NCI-H69 (cell line): ENCODE data around the gene CISH.

Experiments used
- DNase-seq: peaks from one replicate; lab custom pipeline; 2025; lab: John Stamatoyannopoulos, UW

CISH gene

DNA sequence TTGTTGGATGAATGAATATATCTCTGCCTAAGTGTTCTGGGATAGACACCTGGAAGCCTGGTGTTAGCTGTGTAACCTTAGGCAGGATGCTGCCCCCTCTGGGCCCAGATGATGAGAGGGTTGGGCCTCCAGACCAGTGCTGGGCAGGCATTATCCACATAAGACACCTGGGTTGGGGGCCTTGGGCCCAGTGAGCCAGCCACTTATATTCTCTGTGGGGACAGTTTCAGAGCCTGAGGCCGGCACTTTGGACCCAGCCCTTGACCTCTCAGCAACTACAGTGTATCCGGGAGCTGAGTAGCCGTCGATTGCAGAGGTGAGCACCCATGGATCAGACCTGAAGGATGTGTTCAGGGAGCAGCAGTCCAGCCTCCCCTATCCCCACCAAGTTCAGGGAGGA is 40.1 kb downstream of the CISH start:
- no peak for DNase-seq

DNA sequence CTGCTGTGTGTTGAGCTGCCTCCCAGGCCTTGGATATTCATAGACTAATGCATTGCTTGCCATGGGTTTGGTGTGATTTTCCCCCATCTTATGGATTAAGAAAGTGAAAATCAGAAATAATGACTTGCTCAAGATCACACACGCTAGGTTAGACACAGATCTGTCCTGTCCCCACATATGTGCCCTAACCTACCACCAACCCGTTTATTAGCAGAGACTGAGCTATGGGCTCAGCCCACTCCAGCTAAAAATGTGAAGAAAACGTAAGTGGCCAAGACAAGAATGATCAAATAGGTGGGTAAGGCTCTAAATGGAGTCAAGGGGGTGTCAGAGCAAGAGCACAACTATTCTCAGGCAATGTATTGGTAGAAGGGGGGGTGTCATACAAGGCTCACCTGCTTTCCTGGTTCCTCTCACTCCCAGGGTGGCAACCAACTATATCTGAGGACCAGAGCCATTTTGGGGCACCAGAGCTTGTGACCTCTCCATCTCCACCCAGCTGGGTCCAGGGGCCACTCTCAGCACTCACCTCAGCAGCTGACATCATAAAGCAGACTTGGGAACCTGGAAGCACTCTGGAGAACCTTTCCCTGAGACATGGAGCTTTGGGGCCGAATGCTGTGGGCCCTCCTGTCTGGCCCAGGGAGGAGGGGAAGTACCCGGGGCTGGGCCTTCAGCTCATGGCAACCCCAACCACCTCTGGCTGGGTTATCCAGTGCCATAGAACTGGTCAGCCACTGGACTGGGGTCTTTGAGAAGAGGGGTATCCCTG is 40.9 kb downstream of the CISH start:
- no peak for DNase-seq

DNA sequence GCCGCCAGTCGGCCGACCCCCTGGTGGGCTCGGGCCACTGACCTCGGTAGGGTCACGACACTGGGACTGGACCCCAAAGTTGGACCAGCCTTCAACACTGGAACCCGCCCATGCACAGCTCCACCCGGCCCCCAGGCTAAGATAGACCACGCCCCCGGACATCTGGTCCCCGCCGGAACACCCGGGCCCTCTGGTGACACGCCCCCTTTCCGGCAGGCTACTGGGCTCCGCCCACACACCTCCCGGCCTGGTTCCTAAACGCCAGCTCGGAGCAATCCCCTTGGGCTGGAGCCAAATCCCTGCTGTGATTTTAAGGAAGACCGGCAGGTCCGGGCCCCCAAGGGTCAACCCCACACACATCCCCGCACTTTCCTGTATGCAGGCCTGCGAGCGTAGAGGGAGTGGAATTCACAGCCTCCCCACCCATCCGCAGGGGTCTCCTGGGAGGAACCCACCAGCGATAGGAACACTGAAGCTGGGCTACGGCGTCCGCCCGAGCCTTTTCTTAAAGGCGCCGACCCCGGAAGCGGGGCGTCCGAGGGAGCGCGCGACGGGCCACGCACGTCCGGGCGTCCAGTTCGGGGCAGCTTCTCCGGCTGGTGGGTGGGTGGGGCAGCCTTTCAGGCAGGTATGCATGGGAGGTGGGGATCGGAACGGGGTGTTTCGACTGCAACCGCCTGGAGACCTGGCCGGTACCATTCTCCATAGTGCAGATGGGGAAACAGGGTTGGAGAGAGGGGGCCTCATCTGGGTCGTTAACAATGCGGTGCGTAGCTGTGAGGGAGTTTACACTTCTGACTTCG is 42.4 kb downstream of the CISH start, which contains the start of gene HEMK1:
TSS of gene HEMK1 (plus strand) at position 576 of the 803 bp plus-strand sequence. CDS start 1,583 bp downstream, outside the sequence.
- DNase-seq: peak; percentile 92

DNA sequence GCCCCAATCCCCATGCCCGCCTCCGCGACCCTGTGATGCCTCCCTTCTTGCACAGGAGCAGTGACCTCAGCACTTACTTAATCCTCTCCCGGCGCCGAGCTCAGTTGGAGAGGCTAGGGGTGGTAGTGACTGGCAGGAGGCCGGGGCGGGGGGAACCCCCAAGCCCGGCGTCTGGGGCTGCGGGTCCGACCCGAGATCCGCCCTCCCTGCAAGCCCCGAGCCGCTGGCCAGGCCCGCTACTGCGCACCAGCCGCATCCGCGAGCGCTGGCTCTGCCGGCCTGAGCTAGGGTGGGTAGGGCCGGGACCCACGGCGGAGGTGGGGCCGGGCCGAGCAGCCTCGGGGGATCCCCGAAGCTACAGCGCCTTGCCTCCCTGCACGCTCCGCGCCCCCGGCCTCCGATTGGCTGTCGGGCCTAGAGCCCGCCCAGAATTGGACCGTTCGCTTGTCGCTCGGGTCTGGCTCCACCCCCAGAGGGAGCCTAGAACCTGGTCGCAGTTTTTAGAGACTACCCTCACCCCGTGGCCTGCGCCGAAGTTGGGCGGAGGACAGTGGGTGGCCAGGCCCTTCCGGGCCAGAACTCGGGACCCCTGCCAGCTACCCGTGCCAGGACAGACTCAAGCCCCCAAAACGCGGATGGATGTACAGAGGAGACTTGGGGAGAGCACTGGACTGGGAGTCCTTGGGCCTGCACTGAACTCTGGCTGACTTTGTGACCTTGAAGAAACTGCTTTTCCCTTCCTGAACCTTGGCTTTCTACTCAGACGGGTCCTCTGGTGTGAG is 44.0 kb downstream of the CISH start, which contains the start of gene C3orf18:
TSS of gene C3orf18 (minus strand) at position 362 of the 782 bp plus-strand sequence. CDS start 2,048 bp downstream, outside the sequence.
- DNase-seq: peak; percentile 80

DNA sequence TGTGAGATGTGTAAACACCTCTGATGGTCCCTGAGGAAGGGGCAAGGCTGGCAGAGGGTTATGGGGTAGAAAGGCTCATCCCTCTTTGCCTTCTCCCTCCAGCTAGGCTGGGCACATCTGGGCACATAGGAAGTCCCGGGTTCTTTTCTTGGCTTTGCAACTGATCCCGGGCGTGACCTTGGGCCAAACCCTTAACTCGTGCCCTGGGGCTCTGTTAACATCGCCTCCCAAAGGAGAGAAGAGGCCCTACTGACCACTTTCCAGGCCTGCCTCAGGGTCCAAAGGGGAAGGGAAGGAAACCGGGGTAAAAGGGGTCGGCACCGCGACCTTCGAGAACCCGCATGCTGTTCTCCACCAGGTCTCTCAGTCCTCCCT is 44.6 kb downstream of the CISH start:
- no peak for DNase-seq

DNA sequence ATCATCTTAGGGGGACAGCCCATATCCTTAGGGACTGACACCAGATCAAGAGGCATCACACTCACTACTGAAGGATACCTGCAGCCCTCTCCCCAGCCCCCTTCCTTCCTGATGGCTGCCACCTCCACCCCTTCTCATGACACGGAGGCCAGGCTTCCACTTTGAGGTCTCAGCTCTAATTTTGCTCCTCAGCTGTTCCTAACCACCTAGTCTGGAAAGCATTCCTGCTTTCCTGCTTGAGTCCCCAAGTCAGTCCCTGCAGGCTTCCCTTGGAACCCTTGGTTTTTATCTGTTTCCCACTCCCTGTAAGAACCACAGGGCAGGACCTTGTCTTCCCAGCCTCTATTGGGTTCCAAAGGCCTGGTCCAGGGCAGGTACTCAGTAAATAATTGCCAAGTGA is 47.3 kb downstream of the CISH start:
- DNase-seq: no peak

DNA sequence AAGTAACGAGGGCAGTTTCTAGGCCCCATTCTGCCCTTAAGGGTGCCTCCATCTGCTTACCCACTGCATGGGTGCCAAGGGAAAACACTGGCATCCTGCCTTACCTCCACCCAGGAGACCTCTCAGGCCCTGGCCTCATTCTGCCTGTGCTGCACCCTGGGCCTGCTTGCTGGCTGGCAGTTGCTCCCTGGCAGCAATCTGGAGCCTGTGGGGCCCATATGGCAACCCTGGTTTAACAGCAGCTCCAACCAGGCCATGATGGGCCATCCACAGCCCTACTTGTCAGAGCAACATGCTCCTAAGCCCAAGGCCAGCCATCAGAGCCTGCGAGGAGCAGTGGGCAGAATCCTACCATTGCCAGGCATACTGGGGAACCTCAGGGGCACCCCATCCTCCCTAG is 47.7 kb downstream of the CISH start:
- DNase-seq: peak; percentile 31

DNA sequence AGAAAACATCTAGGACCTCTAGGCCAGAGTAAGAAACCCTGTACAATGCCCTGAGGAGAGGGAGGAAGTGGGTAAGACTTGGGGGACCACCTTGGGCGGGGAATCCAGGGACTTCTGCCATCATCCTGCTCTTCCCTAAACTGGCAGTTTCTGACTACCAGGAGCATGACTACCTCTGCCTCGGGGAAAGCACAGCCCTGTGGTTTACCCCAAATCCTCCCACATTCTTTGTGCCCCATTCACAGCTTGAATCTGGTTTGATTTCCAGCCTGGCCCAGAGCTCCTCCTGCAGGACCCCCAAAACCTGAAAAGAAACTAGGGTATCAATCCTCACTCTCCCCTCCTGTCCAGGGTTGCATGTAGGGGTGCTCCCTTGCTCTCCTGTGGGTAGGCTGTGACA is 48.7 kb downstream of the CISH start:
- DNase-seq: no peak

DNA sequence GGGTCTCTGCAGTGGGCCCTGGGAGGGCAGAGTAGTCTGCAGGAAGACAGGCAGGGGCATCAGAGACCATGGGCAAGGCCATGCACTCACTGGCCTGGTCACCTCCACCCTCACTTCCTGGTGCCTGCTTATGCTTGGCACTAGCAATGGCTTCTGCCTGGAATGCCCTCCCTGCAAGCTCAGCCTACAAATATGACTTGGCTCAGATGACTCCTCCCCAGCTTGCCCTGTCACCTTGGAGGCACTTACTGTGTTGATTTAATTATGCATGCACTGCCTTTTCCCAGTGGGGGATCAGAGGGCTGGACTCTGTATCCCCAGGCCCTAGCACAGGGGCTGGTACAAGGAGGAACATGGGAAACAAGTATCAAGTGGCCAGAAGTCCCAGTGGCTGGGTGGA is 51.9 kb downstream of the CISH start:
- DNase-seq: peak; percentile 83

DNA sequence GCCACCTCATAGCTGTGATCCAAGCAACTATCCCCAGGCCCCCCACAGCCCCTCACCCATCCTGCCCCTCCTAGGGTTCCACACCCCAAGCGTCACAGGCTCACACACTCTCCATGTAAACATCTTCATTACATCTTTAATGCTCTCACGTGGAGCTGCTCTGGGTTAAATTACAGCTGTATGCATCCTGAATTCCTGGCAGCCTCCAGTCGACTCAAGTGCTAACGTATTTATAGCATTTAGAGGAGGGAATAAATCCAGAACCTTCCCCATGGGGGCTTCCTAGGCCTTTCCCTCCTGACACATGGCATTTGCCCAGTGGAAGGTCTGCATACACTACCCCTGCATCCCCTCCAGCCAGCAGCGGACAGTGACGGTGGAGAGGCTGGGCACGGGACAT is 53.7 kb downstream of the CISH start:
- DNase-seq: no peak

DNA sequence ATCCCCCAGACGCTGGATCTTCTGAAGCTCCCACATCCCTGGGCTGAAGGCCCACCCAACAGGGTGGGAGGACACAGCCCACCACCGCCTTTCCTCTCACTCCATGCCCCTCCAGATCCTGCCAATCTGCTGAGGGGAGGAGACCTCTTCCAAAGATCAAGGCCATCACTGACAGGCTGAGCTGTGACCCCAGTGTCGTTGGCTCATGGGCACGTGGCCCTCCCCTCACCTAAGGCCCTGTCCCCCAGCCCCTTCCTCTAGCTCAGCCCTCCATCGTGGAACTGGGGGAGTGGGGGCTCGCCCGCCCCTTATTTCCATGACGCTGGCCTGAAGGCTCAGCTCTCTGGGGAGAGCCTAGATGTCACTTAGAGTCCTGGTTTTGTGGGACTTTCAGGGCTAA is 54.5 kb downstream of the CISH start:
- no peak for DNase-seq
